Activated CD8-positive, alpha-beta memory T cell treated with anti-CD3 and anti-CD28 coated beads for 36 hours (primary cell): ENCODE data around the gene BCAS3. TPM values are rescaled to one million over a fixed set of nuclear protein-coding genes. Genes with fewer than 3 reads are reported as not detected.

Source experiments
- CTCF ChIA-PET: fragments of 350-600 bp; sonication (Branson Sonifier 250); formaldehyde crosslinking; loops from one replicate; lab custom pipeline; 2021; ENCODE audit warnings: antibody characterized with exemption; lab: Charles Lee
- POLR2A ChIA-PET: fragments of 350-600 bp; sonication (Branson Sonifier 250); formaldehyde crosslinking; loops from one replicate; lab custom pipeline; 2021; ENCODE audit warnings: antibody characterized with exemption; lab: Charles Lee
- total RNA-seq, 2 experiments: library from RNA; stranded (reverse); gene quantifications; one replicate each; pipeline ENCODE4 v1.2.3, GENCODE V29; 2021

The BCAS3 gene
- total RNA-seq, 2 experiments from 2014 or later: 6.9 to 9.3 TPM

DNA sequence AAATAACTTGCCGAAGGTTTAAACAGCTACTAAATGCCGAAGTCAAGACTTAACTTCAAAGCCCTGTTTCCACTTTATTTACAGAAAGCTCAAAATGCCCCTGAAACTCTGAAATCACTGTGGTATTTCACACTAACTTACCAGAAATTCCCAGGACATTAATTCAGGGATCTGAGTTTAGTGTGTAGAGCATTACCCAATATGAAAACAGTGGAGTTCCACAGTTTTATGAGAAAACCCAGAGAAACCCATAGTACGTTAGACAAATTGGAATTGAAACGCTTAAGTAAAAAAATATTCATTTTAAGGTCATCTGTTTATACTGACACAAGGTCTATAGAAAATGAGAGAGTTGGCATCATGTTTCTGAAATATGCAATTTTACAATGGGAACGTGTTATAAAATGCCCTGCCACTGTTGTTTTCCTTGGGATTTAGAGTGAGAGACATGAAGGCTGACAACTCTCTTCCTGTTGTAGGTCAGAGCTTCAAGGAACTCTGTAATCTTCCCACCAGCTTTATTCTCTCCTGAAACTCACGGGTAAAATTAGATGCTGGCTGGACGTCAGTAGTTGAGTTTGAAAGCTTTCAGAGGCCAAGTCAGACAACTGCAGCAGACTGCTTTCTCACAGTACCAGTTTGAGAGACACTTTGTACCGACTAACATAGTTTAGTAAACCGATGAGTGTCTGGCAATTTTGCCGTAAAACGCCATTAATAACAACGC is 582.6 kb downstream of the BCAS3 start:
- ChIA-PET CTCF (no interaction called here), POLR2A (no interaction called here)

DNA sequence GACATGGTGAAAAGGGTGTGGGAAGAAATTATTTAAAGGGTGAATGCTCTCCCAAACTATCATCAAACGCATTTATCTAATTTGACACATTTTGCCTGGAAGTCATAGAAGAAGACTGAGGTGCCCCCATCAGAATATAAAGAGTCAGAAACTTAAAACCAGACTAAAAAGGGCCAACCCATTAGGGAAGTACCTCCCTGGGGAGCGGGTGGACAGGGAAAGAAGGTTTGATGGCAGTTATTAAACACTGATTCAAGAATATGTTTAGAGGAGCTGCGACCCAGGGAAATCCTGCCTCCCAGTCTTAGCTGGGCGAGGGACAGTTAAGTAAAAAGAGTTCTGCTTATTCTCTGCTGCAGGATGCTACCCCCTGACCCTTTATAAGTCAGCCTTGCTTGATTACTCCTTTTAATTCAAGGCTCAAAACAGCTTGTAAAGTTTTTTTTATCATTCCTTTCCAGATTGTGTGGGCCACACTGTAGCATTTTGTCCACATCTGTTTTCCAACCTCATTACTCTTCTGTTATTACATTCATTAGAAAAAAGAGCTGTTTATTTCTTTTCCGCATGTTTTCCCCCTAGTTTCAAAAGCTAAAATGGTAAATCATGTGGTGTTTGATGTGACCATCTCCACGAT is 583.5 kb downstream of the BCAS3 start:
- POLR2A ChIA-PET: no interaction called here
- CTCF ChIA-PET: no interaction called here

DNA sequence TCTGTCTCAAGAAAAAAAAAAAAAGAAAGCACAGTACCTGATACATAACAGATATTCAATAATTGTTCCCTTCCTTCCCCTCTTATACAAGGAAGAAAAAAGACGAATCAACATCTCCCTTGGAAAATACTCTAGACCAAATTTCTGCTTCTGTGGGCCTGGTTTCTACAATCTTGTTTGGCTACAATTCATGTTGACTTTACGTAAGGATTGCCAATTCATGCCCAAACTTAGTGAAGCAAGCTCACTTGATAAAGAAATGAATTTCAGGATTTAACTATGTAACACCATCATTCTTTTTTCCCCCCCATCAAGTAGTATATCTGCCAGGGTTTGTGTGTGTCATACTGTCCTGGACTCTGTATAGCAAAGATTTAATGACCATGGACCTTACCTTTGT is 587.7 kb downstream of the BCAS3 start:
- ChIA-PET CTCF (no interaction called here), POLR2A (no interaction called here)

DNA sequence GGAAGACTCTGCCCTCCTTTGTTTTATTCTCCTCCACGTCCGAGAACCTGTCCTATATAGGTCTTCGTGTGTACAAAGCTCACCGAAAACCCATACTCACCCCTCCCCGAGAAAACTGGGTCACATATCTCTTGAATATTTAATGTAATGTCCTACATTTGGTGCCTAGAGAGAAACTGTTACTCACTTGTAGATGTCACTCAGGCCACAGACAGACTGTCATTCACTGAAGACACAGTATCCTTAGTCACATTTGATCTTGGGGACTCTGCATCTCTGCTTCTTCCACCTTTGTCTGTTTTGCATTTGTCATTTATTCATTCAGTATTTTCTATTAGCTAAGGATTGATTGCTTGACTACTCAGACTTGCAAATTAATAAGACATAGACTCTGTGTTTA is 590.2 kb downstream of the BCAS3 start:
- ChIA-PET POLR2A (no interaction called here), CTCF (no interaction called here)

GRCh38 chr17:61275395-61275794 is 597.7 kb downstream of the BCAS3 start:
- ChIA-PET CTCF (no interaction called here), POLR2A (no interaction called here)

- POLR2A ChIA-PET: no interaction called here
- CTCF ChIA-PET: no interaction called here
Measured at GRCh38 chr17:61276806-61277205, 599.2 kb downstream of the BCAS3 start.

DNA sequence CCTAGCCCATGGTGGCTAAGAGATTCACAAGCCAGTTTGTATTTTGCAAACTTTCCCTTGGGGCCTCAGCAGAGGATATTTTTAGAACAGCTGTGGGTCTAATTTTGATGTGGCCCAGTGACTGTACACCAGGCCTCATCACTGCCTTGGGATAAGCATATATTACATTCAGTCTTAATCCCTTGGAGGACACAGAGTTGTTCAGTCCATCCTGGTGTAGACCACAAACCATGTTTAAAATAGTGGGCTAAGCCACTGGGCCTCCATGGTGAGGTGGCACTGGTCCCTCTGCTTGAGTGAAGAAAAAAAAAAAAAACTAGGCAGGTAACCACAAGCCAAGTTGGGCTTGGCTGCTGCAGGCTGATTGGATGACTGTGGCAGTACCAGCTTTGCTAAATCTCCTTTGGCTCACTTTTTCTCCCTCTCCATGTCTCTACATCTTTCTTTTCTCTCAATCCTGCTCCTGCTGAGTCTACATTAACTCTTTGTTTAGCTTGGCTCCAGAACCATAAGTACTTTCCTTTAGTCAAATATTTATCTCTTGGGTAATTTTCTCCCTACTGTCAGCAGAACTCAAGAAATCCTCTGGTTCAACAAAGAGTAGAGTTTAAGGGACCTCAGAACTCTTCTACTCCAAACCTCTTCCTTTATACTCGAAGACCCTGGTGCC is 602.0 kb downstream of the BCAS3 start:
- ChIA-PET POLR2A (no interaction called here), CTCF (no interaction called here)

GRCh38 chr17:61280338-61280737 is 602.7 kb downstream of the BCAS3 start:
- ChIA-PET CTCF (no interaction called here), POLR2A (no interaction called here)

DNA sequence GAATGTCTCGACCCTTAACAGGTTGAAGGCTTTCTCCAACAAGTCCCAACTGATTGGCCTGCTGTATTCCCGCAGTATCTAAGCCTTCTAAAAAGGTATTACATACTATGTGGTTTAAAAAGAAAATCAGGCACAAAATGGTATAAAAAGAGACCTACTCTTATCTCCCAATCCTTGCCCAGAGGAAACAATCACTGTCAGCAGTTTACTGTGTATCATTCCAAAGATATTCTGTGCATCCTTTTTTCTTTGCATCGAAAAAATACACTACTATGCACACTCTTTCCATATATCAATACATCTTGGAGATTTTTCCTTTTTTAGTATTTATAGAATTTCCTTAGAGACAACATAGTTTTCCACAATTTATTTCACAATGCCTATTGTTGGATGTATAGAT is 603.2 kb downstream of the BCAS3 start:
- ChIA-PET CTCF (no interaction called here), POLR2A (no interaction called here)

DNA sequence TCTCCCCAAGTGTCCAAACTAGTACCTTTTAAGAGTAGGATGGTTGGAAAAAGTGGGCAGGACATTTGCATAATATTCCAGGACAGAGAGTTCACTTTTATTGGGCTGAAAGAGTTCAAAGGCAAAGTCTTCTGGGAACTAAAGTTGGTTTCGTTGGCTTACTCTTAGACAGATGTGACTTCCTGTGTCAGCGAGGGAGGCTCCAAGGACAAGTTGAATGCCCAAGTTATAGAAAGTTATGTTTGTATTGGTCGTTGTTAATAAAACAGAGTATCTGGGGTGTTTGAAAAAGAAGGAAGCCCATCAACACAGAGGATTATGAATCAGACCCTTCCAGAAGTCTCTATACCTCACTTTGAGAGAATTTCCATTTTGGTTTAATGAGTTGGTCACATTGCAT is 604.7 kb downstream of the BCAS3 start:
- ChIA-PET POLR2A (no interaction called here), CTCF (no interaction called here)

DNA sequence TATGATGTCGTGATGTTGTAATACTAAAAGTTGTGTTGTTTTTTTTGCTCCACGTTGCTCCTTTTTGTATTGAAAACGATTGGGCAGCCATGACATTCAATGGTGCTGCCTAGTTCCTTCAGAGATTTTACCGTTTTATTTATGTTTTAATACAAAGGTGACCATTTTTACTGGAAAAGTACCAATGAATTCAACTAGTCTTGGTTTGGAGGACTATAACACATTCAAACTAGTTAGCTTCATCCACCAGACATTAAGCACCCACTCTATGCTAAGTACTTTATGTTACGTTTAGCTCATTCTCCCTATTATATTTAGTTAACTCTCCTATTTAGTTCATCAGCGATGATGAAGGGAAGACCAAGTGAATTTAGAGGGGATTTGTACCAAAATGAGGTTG is 605.4 kb downstream of the BCAS3 start:
- ChIA-PET CTCF (no interaction called here), POLR2A (no interaction called here)

DNA sequence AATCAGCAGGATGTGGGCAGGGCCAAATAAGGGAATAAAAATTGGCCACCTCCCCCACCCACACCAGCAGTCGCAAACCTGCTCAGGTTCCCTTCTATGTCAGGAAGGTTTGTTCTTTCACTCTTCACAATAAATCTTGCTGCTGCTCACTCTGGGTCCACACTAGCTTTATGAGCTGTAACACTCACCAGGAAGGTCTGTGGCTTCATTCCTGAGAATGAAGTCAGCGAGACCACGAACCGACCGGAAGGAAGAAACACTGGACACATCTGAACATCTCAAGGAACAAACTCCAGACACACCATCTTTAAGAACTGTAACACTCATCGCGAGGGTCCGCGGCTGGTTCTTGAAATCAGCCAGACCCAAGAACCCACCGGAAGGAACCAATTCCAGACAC is 606.5 kb downstream of the BCAS3 start:
- ChIA-PET POLR2A (no interaction called here), CTCF (no interaction called here)

DNA sequence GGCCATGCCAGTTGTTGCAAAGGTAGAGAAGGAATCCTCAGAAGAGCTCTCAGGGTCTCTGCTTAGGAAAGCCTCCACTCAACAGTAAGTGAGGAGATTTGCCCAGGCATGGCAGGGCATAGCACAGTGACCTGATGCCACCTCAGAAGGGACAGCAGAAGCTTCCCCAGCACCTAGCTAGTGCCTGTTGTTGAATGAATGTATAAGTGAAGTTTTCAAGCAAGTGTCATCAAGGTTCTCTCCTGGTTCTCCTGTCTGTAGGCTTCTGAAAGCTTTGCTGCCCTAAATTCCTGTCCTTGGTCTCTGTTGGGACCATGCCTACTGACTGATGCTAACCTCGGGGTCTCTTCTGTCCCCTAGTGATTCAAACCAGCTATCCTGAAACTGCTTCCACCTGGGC is 607.1 kb downstream of the BCAS3 start:
- ChIA-PET CTCF (interaction anchor here (0.6 kb wide), 1 partner anchor 479 kb away, joined by 3 read pairs; no protein-coding TSS in a partner anchor), POLR2A (no interaction called here)

DNA sequence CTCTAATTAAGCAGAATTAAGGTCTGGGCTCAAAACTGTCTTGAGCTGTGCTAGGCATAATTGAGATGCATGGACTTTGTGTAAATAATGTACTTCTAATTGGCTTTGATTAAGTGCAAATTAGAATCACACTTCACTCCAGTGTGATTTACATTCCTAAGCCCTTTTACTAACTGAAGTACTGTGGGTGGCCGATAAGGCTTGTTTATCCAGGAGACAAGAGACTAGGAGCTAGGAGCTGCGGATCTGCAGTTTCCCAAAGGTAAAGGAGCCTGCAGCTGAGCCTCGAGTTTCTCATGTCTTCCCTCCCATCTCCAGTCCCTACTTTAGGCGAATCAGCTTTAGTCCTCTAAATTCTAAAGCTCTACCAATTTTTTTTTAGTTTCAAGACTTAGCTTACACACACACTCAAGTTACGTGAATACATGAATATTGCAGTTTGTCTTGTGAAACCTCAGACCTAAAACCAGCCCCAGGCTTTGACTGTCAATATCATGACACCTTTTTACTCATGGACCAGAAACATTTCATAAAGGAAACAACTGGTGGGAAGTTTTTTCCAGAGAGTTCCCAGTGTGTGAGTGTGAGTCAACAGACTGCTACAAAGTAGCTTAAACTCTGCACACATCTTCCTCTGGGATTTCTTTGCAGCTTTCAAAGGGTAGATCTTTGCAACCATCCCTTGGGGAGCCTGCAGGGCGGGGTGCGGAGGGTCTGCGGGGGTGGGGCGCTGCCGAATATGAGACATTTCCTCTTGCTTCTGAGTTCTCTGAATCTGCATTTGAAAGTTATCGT is 608.1 kb downstream of the BCAS3 start:
- ChIA-PET POLR2A (no interaction called here), CTCF (no interaction called here)

- POLR2A ChIA-PET: no interaction called here
Measured at GRCh38 chr17:61286449-61286848, 608.8 kb downstream of the BCAS3 start.

DNA sequence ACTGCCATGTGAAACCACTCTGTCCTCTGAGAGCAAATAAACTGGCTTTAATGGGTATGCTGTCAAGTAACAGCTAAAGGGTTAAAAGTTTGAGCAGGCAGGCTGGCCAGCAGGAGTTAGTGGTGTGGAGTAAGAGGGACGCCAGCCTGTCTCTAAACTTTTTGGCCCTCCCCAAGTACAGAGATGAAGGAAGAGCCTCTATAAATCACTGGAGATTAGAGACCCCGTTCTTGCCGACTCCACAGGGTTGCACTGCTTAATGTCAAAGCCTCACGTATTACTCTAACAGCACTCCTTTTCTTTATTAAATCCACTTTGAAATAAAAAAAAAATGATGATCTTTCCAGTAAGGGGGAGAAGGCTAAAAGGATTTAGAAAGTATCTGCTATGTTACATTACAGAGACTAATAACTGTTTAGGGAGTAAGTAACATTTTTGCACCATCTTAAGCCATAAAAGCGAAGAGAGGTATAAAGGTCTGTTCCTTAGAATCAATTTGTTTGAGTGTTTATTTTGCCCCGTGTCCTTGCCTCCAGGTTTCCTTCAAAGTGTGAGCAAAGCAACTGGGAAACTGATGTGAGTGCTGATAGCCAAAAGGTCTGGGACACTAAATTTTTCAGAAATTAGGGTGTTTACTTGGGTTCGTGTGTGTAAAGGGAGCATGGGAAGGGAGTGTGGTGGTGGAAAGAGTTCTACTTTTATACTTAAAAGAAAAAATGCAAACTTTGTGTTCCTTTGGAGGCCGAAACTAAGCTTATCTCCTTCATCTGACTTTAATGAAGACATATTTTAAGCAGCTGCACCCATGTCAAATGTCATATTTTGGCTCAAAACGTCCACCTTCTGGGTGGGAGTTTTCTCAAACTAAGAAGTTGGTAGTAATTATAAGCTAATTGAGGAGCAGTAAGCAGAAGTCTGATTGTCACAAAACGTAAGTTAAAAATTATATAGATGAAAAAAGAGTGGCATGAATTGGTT is 612.0 kb downstream of the BCAS3 start:
- ChIA-PET POLR2A (no interaction called here), CTCF (no interaction called here)

More at GRCh38 chr17:61286449-61286848, 608.8 kb downstream of the BCAS3 start:
- CTCF ChIA-PET: no interaction called here

DNA sequence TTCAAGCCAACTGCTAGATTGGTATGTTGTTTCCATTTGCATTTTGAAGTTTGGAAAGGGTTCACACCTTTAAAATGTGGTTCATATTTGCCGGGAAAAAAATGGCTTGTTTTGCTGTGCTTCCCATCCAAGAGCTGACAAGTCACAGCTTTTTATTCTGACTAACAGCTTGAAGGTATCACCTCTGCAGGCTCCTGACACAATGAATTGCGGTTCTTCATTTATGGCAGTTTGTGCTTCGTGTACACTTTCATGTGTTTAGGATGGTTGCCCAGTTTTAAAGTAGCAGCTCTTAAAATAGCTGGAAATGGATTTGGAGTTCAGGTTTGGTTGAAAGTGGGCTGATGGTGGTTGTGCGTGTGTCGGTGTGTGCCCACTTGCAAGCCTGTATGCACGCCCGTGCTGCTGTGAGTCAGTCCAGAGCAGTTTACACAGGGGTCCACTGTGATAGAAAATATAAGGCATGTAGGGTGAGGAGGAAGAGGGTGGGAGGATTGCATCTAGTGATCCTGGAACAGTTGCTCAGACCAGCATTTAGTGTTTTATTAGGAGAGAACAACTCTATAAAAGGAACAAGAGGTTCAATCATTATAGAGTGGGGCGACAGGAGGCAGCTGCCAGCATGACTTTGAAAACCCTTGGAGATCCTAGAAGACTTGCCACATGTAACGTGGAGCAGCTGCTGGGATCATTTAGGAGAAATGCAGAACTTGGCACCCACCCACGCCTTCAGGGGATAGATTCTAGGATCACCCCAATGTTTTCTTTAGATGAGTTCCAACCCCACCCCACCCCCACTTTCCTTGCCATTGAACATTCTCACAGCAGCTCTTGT is 614.0 kb downstream of the BCAS3 start:
- POLR2A ChIA-PET: no interaction called here
- CTCF ChIA-PET: no interaction called here

- ChIA-PET CTCF (no interaction called here), POLR2A (no interaction called here)
Measured at GRCh38 chr17:61294286-61294685, 616.6 kb downstream of the BCAS3 start.
